HEK293 (cell line): Measurements from ENCODE around the gene SPDL1.

Source experiments
- CTCF ChIA-PET: fragments of 350-600 bp; formaldehyde crosslinking; extraction: SDS; loops from one replicate; lab custom pipeline; 2021; ENCODE audit warnings: antibody characterized with exemption; lab: Yijun Ruan, JAX
- POLR2A ChIA-PET: fragments of 300-600 bp; formaldehyde crosslinking; extraction: SDS; loops from one replicate; lab custom pipeline; 2020; ENCODE audit warnings: antibody characterized with exemption, inconsistent platforms; lab: Yijun Ruan, JAX
- H3K27ac ChIP-seq: fragments of 200-500 bp; sonication (Bioruptor generic); 2 replicates; pipeline ENCODE4 v1.5.1; 2014; ENCODE audit warnings: low read depth, low read length, control low read depth, inconsistent platforms; ENCODE audit errors: extremely low read depth
- H3K36me3 ChIP-seq, 2 experiments: fragments of 200-500 bp in 1 of 2; sonication (Bioruptor generic) in 1 of 2; 1 replicate in 1 of 2; 2 replicates in 1 of 2; pipeline ENCODE4 v1.5.1; 2014 to 2017; ENCODE audit warnings: inconsistent platforms in 2 of 2, low read length in 2 of 2; ENCODE audit not compliant: control insufficient read depth in 2 of 2, insufficient read depth in 1 of 2
- H3K4me1 ChIP-seq: fragments of 200-500 bp; sonication (Bioruptor generic); 2 replicates; pipeline ENCODE4 v1.5.1; 2014; ENCODE audit warnings: mild to moderate bottlenecking, low read length, inconsistent platforms; ENCODE audit not compliant: control insufficient read depth, insufficient read depth
- H3K4me3 ChIP-seq: 2 replicates; pipeline ENCODE4 v1.5.1; 2011; ENCODE audit warnings: low read depth, mild to moderate bottlenecking, control low read depth, low read length, moderate library complexity
- H3K9me3 ChIP-seq: fragments of 200-500 bp; sonication (Bioruptor generic); 2 replicates; pipeline ENCODE4 v1.5.1; 2014; ENCODE audit warnings: low read depth, low read length, inconsistent platforms; ENCODE audit not compliant: control insufficient read depth, insufficient read depth
- BCL11A ChIP-seq: fragments of 450-650 bp; formaldehyde crosslinking; IDR thresholded peaks from 2 replicates; pipeline ENCODE4 v1.5.1; 2016; ENCODE audit warnings: low read depth, missing biosample characterization, missing genetic modification characterization
- GFI1B ChIP-seq: fragments of 450-650 bp; formaldehyde crosslinking; IDR thresholded peaks from 2 replicates; pipeline ENCODE4 v1.5.1; 2016; ENCODE audit warnings: missing biosample characterization, missing genetic modification characterization
- KLF8 ChIP-seq: fragments of 450-650 bp; formaldehyde crosslinking; IDR thresholded peaks from 2 replicates; pipeline ENCODE4 v1.5.1; 2016; ENCODE audit warnings: missing biosample characterization, missing genetic modification characterization
- SP3 ChIP-seq: fragments of 450-650 bp; formaldehyde crosslinking; IDR thresholded peaks from 2 replicates; pipeline ENCODE4 v1.5.1; 2016; ENCODE audit warnings: missing biosample characterization, missing genetic modification characterization
- TCF7L2 ChIP-seq: IDR thresholded peaks from 2 replicates; pipeline ENCODE4 v1.6.1; 2011; ENCODE audit warnings: low read depth, mild to moderate bottlenecking, inconsistent platforms, low read length, moderate library complexity, borderline replicate concordance
- TRIM28 ChIP-seq: IDR thresholded peaks from 2 replicates; pipeline ENCODE4 v1.6.1; 2011; ENCODE audit warnings: low read length, control low read depth, borderline replicate concordance
- WT1 ChIP-seq: fragments of 450-650 bp; formaldehyde crosslinking; IDR thresholded peaks from 2 replicates; pipeline ENCODE4 v1.5.1; 2016; ENCODE audit warnings: missing biosample characterization, missing genetic modification characterization
- YY2 ChIP-seq: fragments of 450-650 bp; formaldehyde crosslinking; IDR thresholded peaks from 2 replicates; pipeline ENCODE4 v1.5.1; 2016; ENCODE audit warnings: missing biosample characterization, missing genetic modification characterization
- ZBTB44 ChIP-seq: fragments of 450-650 bp; IDR thresholded peaks from 2 replicates; pipeline ENCODE4 v1.5.1; 2018; ENCODE audit warnings: missing biosample characterization, mild to moderate bottlenecking, missing genetic modification characterization
- ZBTB48 ChIP-seq: fragments of 450-650 bp; formaldehyde crosslinking; IDR thresholded peaks from 2 replicates; pipeline ENCODE4 v1.5.1; 2016; ENCODE audit warnings: missing biosample characterization, missing genetic modification characterization
- ZNF10 ChIP-seq: fragments of 450-650 bp; formaldehyde crosslinking; IDR thresholded peaks from 2 replicates; pipeline ENCODE4 v1.5.1; 2017; ENCODE audit warnings: missing biosample characterization, missing genetic modification characterization
- ZNF18 ChIP-seq: fragments of 450-650 bp; formaldehyde crosslinking; IDR thresholded peaks from 2 replicates; pipeline ENCODE4 v1.5.1; 2016; ENCODE audit warnings: missing biosample characterization, missing genetic modification characterization
- ZNF184 ChIP-seq: fragments of 450-650 bp; IDR thresholded peaks from 2 replicates; pipeline ENCODE4 v1.5.1; 2018; ENCODE audit warnings: missing biosample characterization, mild to moderate bottlenecking, missing genetic modification characterization
- ZNF24 ChIP-seq: fragments of 450-650 bp; formaldehyde crosslinking; IDR thresholded peaks from 2 replicates; pipeline ENCODE4 v1.5.1; 2016; ENCODE audit warnings: missing biosample characterization, missing genetic modification characterization
- ZNF280D ChIP-seq: fragments of 450-650 bp; formaldehyde crosslinking; IDR thresholded peaks from 2 replicates; pipeline ENCODE4 v1.5.1; 2016; ENCODE audit warnings: missing biosample characterization, missing genetic modification characterization
- ZNF404 ChIP-seq: fragments of 450-650 bp; formaldehyde crosslinking; IDR thresholded peaks from 2 replicates; pipeline ENCODE4 v1.5.1; 2017; ENCODE audit warnings: missing biosample characterization, missing genetic modification characterization
- ZNF423 ChIP-seq: fragments of 450-650 bp; formaldehyde crosslinking; IDR thresholded peaks from 2 replicates; pipeline ENCODE4 v1.5.1; 2016; ENCODE audit warnings: missing biosample characterization, missing genetic modification characterization
- ZNF544 ChIP-seq: fragments of 450-650 bp; formaldehyde crosslinking; IDR thresholded peaks from 2 replicates; pipeline ENCODE4 v1.5.0; 2017; ENCODE audit warnings: missing biosample characterization, missing genetic modification characterization
- ZNF558 ChIP-seq: fragments of 450-650 bp; formaldehyde crosslinking; IDR thresholded peaks from 2 replicates; pipeline ENCODE4 v1.5.1; 2016; ENCODE audit warnings: missing biosample characterization, missing genetic modification characterization
- ZNF596 ChIP-seq: fragments of 450-650 bp; IDR thresholded peaks from 2 replicates; pipeline ENCODE4 v1.5.0; 2018; ENCODE audit warnings: missing biosample characterization, mild to moderate bottlenecking, missing genetic modification characterization, moderate library complexity
- ZNF645 ChIP-seq: fragments of 450-650 bp; formaldehyde crosslinking; IDR thresholded peaks from 2 replicates; pipeline ENCODE4; 2016; ENCODE audit warnings: missing biosample characterization, missing genetic modification characterization
- ZNF658 ChIP-seq: fragments of 450-650 bp; formaldehyde crosslinking; IDR thresholded peaks from 2 replicates; pipeline ENCODE4; 2016; ENCODE audit warnings: missing biosample characterization, missing genetic modification characterization
- ZNF692 ChIP-seq: fragments of 450-650 bp; formaldehyde crosslinking; IDR thresholded peaks from 2 replicates; pipeline ENCODE4 v1.5.1; 2016; ENCODE audit warnings: missing biosample characterization, missing genetic modification characterization
- ZNF76 ChIP-seq: fragments of 450-650 bp; formaldehyde crosslinking; IDR thresholded peaks from 2 replicates; pipeline ENCODE4; 2016; ENCODE audit warnings: low read depth, missing biosample characterization, missing genetic modification characterization, borderline replicate concordance
- ZSCAN23 ChIP-seq: fragments of 450-650 bp; formaldehyde crosslinking; IDR thresholded peaks from 2 replicates; pipeline ENCODE4 v1.5.1; 2016; ENCODE audit warnings: missing biosample characterization, missing genetic modification characterization

SPDL1 gene

GRCh38 chr5:169650701-169651331 is 67.2 kb downstream of the SPDL1 start (continued):
- no peak for TF ChIP-seq WT1 (tag by site-specific recombination)
- TF ChIP-seq ZNF645 (tag by site-specific recombination), result no peak
- TF ChIP-seq, all 188 proteins: peak for 0

GRCh38 chr5:169651526-169651925 is 68.0 kb downstream of the SPDL1 start:
- H3K36me3 ChIP-seq, result no peaks in the 10 kb centered on the region
- TF ChIP-seq ZNF544 (no peak), KLF8 (no peak), ZBTB44 (tag by site-specific recombination) (no peak)
- H3K4me1 ChIP-seq, result no peaks in the 10 kb centered on the region
- no peak overlapping the region for H3K4me3 ChIP-seq
- H3K9me3 ChIP-seq, result no peaks in the 10 kb centered on the region
- CTCF ChIA-PET, result no interaction called here
- no peak overlapping the region for H3K27ac ChIP-seq
- POLR2A ChIA-PET, result no interaction called here

- POLR2A ChIA-PET, result no interaction called here
Observed at GRCh38 chr5:169652057-169652456, 68.5 kb downstream of the SPDL1 start.

More at GRCh38 chr5:169652057-169652456, 68.5 kb downstream of the SPDL1 start:
- H3K27ac ChIP-seq, result no peak overlapping the region
- no peaks in the 10 kb centered on the region for H3K4me1 ChIP-seq
- CTCF ChIA-PET, result no interaction called here
- TF ChIP-seq TCF7L2, result no peak
- TF ChIP-seq BCL11A (tag by site-specific recombination), result no peak
- TF ChIP-seq ZNF10, result no peak
- TF ChIP-seq ZNF692, result no peak
- TF ChIP-seq ZNF423 (tag by site-specific recombination), result no peak
- TF ChIP-seq ZNF280D (tag by site-specific recombination), result no peak
- no peak for TF ChIP-seq ZBTB48 (tag by site-specific recombination)
- no peak for TF ChIP-seq ZNF558 (tag by site-specific recombination)
- TF ChIP-seq YY2 (tag by site-specific recombination), result no peak
- no peak for TF ChIP-seq ZSCAN23 (tag by site-specific recombination)
- no peak for TF ChIP-seq ZNF404
- TF ChIP-seq SP3, result no peak
- no peak for TF ChIP-seq ZNF658 (tag by site-specific recombination)
- TF ChIP-seq ZNF18 (tag by site-specific recombination), result no peak
- TF ChIP-seq ZNF596 (tag by site-specific recombination), result no peak
- TF ChIP-seq TRIM28, result no peak
- TF ChIP-seq ZNF184 (tag by site-specific recombination), result no peak
- no peak for TF ChIP-seq ZNF76
- TF ChIP-seq GFI1B (tag by site-specific recombination), result no peak
- TF ChIP-seq ZNF24 (tag by site-specific recombination), result no peak
- TF ChIP-seq, all 188 proteins: peak for 0
- Histone ChIP-seq H3K4me3 (no peak overlapping the region), H3K36me3 (no peaks in the 10 kb centered on the region), H3K9me3 (no peaks in the 10 kb centered on the region)
